Endometrial microvascular endothelial cells (primary cell): ENCODE measurements around the gene PRR30. TPM values are rescaled to one million over a fixed set of nuclear protein-coding genes. Genes with fewer than 3 reads are reported as not detected.
"Not testable (repeated sequence)": the region's sequence is repeated elsewhere in the genome, so short reads cannot be mapped to it uniquely, and the experiment has no call there.

Source experiments
- in situ Hi-C: cut with HindIII; loops from 2 replicates; pipeline ENCODE4 v1.10.0; 2017; ENCODE audit warnings: low sequenced_read_pairs, low pct_unique_long_range_greater_than_20kb; ENCODE audit errors: inconsistent ontology term
- total RNA-seq: library from RNA; depleted of rRNA; stranded (reverse); fragments of >200 nt; gene quantifications from one replicate; pipeline ENCODE4 v1.2.3, GENCODE V29; 2015; ENCODE audit errors: inconsistent ontology term

The PRR30 gene
- total RNA-seq, 1 donor from 2014 or later = not detected

DNA sequence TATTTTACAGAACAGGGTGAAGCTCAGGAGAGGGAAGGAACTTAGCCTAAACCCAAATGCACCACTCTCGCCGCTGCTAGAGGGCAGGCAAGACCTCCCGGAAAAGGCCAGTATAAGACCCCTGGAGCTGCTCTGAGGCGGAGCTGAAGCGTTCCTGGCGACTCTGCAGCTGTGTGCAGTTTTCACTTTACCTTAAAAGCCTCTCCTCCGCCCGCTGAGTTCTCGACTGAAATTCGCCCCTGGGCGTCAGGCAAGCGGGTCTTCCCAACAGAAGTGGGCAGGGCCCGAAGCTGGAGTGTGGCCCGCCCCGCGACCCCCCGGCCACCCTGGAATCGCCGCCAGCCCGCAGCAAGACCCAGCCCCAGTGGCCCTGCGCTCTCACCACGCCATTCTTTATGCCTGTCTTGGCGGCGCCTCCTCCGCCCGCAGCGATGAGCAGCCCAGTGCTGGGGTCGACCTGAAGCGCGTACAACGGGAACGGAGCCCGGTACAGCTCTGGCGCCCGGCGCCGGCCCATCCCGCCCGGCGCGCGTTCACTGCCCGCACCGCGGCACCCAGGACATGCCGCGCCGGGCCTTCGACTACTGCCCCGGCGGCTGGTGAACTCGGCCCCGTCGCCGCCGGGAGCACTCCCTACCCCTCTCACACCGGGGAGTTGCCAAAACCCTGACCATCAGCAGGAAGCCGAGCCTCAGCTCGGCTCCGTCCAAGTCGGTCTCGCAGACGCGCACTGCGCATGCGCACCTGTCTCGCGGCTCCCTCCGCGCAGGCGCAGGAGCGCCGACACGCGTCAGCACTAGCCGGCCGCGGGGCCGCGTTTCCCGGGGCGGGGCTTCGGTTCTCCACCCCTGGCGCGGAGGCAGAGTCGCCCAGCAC lies 5.1 kb downstream of the PRR30 start, which contains the start of gene PREB:
PREB (minus strand) TSS at position 732 of the 876 bp plus-strand sequence; CDS start at position 517, 215 bp downstream.
- in situ Hi-C loops = no loop called here

- in situ Hi-C loops = no loop called here
These were observed 5.9 kb downstream of the PRR30 start for GRCh38 chr2:27133195-27133875.

- in situ Hi-C loops = no loop called here
These were observed 7.8 kb downstream of the PRR30 start for GRCh38 chr2:27131429-27131828.

- in situ Hi-C loops = no loop called here
These were observed 8.8 kb downstream of the PRR30 start for GRCh38 chr2:27130396-27130795.

DNA sequence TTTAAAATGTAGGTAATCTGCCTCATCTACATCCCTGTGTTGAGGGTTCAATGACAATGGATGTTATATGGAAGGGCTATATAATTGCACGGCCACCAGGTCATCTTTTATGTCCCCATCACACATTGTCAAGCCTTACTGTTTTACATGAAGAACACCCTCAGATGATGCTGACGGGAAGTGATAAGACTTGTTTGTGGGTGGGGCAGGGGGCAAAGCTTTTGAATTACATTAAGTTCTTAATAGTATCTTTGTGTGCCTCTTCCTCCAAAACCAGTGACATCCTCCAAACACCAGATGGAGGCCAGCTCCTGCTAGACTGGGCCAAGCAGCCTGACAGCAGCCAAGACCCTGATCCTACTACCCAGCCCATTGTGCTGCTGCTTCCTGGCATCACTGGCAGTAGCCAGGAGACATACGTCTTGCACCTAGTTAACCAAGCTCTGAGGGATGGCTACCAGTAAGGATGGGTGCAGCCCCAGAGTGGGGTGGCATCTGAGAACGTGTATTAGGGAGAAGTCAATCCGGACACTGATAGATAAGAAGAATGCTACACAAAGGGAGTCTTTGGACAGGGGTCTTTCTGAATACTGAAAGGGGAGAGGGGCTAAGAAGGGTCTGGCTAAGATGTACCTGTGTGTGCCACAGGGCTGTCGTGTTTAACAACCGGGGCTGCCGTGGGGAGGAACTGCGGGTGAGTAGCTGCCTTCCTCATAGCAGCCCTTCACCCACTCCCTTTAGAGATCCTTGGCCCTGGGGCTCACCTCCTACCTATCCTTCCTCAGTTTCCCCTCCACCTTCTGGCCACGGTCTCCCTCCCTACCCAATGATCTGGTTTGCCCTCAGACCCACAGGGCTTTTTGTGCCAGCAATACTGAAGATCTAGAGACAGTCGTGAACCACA lies 10.3 kb downstream of the PRR30 start:
- in situ Hi-C loops = no loop called here

DNA sequence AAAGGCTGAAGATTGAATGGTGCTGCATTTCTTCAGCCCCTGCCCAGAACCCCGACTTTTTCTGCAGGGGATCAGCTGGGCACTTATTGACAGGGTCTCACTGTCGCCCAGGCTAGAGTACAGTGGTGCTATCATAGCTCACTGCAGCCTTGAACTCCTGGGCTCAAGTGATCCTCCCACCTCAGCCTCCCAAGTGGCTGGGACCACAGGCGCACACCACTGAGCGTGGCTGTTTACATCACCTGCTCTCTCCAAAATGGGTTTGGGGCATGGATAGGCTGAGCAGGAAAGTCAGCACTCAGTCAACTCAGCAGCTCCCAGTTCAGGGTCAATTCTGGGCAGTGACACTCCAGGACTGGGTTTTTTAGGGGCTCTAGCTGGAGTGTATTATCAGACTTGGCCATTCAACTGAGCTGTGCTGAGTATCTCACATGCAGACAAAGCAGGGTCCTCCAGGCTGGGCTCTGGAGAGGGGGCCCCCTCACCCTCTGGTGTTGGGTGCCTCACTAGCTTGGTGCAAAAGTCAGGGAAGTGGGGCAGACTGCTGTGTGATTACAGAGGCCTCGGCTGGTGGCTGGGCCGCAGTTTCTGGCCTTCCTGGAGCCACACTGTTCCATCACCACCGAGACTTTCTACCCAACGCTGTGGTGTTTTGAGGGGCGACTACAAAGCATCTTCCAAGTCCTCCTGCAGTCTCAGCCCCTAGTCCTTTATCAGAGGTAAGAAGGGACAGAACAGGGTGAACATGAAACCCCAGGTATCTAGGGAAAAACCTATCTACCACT lies 11.1 kb downstream of the PRR30 start:
- in situ Hi-C loops = no loop called here

DNA sequence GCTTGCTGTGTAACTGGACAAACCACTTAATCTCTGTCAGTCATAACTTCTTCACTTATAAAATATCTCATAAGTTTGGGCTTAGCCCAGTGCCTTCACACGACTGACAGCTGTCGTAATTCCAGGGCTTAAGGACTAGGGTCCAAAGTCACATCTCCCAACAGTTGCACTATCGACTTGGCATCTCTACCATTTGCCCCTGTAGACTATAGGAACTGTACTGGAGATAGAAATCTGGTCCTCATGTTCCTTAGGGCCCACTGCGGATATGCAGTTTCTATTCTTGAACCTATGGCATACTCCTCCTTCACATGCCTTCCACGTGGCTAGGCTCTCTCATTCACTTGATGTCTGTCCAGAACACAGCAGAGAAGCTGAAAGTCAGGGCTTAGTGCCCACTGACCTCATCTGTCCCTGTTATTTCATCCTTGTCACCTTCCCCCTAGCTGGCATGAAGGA lies 12.9 kb downstream of the PRR30 start:
- in situ Hi-C loops = no loop called here

DNA sequence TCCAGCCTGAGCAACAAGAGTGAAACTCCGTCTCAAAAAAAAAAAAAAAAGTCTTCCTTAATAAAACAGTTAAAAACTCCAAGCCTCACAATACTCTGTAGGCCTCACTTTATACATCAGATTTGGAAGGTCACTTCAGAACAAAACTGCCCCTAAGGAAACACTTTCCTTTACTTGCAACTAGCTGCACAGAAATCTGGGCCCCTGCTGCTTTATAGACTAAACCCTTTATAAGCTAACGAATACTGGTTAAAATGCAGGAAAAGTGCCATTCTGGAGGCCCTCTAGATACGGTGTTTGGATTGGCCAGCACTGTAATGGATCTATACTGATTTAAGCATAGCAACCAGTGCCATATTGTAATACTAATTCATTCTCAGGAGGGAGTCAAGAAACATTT lies 14.1 kb downstream of the PRR30 start:
- in situ Hi-C loops = no loop called here

DNA sequence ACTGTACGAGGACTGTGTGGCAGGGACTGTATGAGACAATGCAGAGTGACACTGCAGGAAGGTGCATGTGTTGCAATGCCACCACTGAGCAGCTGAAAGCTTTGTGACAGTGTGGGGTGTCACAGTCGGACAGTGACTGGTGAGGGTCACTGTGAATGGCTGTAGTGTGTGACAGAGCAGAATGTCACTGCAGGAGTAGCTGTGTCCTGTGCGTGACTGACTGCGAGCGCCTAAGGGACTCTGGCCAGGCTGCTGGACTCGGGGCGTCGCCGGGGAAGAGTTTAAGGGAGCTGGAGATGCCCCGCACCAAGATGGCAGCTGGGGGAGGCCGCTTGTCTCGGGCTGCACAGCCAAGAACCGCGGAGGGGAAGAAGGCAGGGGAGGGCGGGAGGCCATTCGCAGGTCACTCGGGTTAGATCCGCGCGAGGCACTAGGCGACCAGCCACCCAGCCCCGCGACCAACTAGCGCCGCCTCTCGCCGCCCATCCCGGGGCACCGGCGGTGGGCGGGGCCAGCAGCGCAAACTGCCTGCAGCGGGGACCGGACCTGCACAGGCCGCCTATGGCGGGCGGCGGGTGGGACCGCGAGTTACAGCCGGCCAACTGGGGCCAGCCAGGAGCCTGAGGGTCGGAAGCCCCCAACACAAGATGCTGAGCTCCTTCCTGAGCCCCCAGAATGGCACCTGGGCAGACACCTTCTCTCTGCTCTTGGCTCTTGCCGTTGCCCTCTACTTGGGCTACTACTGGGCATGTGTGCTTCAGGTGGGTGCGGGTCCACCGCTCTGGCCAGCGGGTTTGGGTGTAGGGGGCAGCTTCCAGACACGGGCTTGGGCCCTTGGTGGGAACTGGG lies 15.7 kb downstream of the PRR30 start, which contains the start of gene ABHD1:
ABHD1 (plus strand) TSS at position 514 of the 849 bp plus-strand sequence; CDS start at position 648, 134 bp downstream.
- in situ Hi-C loops = no loop called here

- in situ Hi-C loops = no loop called here
These were observed 16.4 kb downstream of the PRR30 start for GRCh38 chr2:27122791-27123190.

DNA sequence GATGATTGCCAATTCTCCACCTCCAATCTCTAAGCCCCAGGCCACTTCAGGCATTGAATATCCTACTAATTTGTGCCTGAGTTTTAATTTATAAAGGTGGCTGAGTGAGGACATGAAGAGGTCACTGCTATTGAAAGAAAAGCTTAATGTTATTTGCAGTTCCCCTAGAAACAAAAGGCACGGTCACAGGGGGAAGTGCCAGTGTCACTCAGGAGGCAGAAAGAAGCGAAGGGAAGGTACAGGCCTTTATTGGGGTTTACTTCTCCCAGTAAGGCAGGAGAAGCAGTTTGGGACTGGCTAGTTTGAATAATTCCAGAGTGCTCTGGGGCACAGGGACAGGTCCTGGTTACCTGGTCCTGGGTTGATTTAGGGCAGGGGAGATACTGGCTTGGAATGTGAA lies 17.3 kb downstream of the PRR30 start:
- in situ Hi-C loops = no loop called here

GRCh38 chr2:27119330-27119670 lies 19.9 kb downstream of the PRR30 start:
- in situ Hi-C loops = not testable (repeated sequence)

GRCh38 chr2:27118525-27119329 lies 20.5 kb downstream of the PRR30 start, which contains the start of gene CGREF1:
Gene CGREF1 (minus strand): TSS chr2:27119128. CDS start chr2:27104366, 14,762 bp downstream.
- in situ Hi-C loops = no loop called here

DNA sequence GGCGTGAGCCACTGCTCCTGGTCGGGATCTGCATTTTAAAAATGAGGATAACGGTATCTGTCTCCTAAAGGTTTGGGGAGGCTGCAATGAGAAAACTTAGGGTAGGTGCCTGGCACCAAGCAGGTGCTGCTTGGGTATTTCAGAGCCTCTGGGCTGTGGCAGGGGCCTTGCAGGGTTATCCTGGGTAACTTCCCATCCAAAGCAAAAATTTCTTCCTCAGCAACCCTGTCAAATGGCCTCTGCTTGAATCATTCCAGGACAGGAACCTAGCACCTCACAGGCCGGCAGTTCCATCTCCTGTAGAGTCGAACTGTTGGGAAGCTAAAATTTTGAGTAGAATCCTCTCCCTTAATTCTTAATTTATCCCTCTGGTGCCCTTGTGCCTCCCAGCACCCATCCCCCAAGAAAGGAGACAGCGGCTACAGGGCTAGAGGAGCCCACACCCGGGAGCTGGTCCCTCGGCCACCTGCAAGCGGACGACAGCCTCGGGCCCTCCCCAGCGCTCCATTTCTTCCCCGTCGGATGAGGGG lies 21.1 kb downstream of the PRR30 start:
- in situ Hi-C loops = no loop called here

GRCh38 chr2:27115519-27115918 lies 23.7 kb downstream of the PRR30 start:
- in situ Hi-C loops = no loop called here

DNA sequence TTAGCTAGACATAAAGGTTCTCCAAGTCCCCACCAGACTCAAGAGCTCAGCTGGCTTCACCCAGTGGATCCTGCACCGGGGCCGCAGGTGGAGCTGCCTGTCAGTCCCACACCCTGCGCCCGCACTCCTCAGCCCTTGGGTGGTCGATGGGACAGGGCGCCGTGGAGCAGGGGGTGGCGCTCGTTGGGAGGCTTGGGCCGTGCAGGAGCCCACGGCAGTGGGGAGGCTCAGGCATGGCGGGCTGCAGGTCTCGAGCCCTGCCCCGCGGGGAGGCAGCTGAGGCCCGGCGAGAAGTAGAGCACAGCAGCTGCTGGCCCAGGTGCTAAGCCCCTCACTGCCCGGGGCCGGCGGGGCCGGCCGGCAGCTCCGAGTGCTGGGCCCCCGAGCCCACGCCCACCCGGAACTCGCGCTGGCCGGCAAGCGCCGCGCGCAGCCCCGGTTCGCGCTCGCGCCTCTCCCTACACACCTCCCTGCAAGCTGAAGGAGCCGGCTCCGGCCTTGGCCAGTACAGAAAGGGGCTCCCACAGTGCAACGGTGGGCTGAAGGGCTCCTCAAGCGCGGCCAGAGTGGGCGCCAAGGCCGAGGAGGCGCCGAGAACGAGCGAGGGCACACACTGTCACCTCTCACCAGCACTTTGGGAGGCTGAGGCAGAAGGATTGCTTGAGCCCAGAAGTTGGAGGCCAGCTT lies 27.7 kb downstream of the PRR30 start:
- in situ Hi-C loops = not testable (repeated sequence)
